H1 (cell line): ENCODE measurements around the gene PPAT. TPM values are rescaled to one million over a fixed set of nuclear protein-coding genes. Genes with fewer than 3 reads are reported as not detected.

ENCODE experiments used
- CTCF ChIA-PET: fragments of 300-600 bp; sonication (Branson Sonifier 250); formaldehyde crosslinking; loops from one replicate; lab custom pipeline; 2021; ENCODE audit not compliant: partially characterized antibody; lab: Charles Lee
- POLR2A ChIA-PET: fragments of 300-600 bp; sonication (Branson Sonifier 250); formaldehyde crosslinking; loops from one replicate; lab custom pipeline; 2021; ENCODE audit warnings: inconsistent platforms; ENCODE audit not compliant: partially characterized antibody; lab: Charles Lee
- DNase-seq, 2 experiments: peaks; one replicate each; pipeline versions ENCODE4 v3.0.0 to v3.0.0-alpha.2; 2010 to 2022; ENCODE audit warnings: low spot score in 2 of 2, low read depth in 1 of 2, mixed read lengths in 1 of 2
- FAIRE-seq: peaks from 2 replicates; lab custom pipeline; 2011; peaks lifted over from hg19 to GRCh38; lab: Jason Lieb, UNC
- H2AFZ ChIP-seq: 2 replicates; pipeline ENCODE4 v1.8.1; 2012; ENCODE audit warnings: low read length, inconsistent platforms
- H2AK5ac ChIP-seq: 2 replicates; pipeline ENCODE4 v1.6.1; 2013; ENCODE audit warnings: low read depth, low read length
- H2BK120ac ChIP-seq: replicated peaks from 2 replicates; pipeline ENCODE3; 2013; ENCODE audit warnings: low read depth, low read length, inconsistent platforms
- H2BK12ac ChIP-seq: 2 replicates; pipeline ENCODE4 v1.6.1; 2013; ENCODE audit warnings: low read depth, low read length
- H2BK15ac ChIP-seq: 2 replicates; pipeline ENCODE4 v1.6.1; 2013; ENCODE audit warnings: low read length
- H2BK20ac ChIP-seq: 2 replicates; pipeline ENCODE4 v1.6.1; 2013; ENCODE audit warnings: low read length
- H2BK5ac ChIP-seq: 2 replicates; pipeline ENCODE4 v1.6.1; 2013; ENCODE audit warnings: low read depth, low read length
- H3K14ac ChIP-seq: 2 replicates; pipeline ENCODE4 v1.6.1; 2013; ENCODE audit warnings: inconsistent platforms; ENCODE audit not compliant: insufficient read length
- H3K18ac ChIP-seq: 2 replicates; pipeline ENCODE4 v1.6.1; 2013; ENCODE audit warnings: low read length; ENCODE audit errors: extremely low read depth
- H3K23ac ChIP-seq: 2 replicates; pipeline ENCODE4 v1.6.1; 2013; ENCODE audit warnings: inconsistent platforms; ENCODE audit not compliant: insufficient read length
- H3K23me2 ChIP-seq: 2 replicates; pipeline ENCODE4 v1.6.1; 2013; ENCODE audit warnings: low read depth, low read length
- H3K27ac ChIP-seq: 2 replicates; pipeline ENCODE4 v1.6.1; 2011; ENCODE audit warnings: low read depth, low read length, inconsistent platforms
- H3K27me3 ChIP-seq, 4 experiments: replicated peaks in 1 of 4; 1 replicate in 1 of 4; 2 replicates in 3 of 4; pipeline versions ENCODE4 v1.6.1 to v1.8.1; 2011 to 2013; ENCODE audit warnings: low read length in 3 of 4, mild to moderate bottlenecking in 3 of 4, inconsistent platforms in 2 of 4, mixed read lengths in 2 of 4, moderate library complexity in 1 of 4; ENCODE audit not compliant: control insufficient read depth in 3 of 4, insufficient read depth in 3 of 4; ENCODE audit errors: extremely low read depth in 1 of 4
- H3K36me3 ChIP-seq, 4 experiments: 2 replicates each; pipeline versions ENCODE4 v1.6.1 to v1.8.1; 2011 to 2013; ENCODE audit warnings: mild to moderate bottlenecking in 4 of 4, low read length in 3 of 4, moderate library complexity in 2 of 4, control low read depth in 1 of 4, inconsistent platforms in 1 of 4; ENCODE audit not compliant: insufficient read depth in 4 of 4, control insufficient read depth in 2 of 4
- H3K4ac ChIP-seq: replicated peaks from 2 replicates; pipeline ENCODE3; 2013; ENCODE audit warnings: low read length, low read depth, mixed read lengths, inconsistent platforms; ENCODE audit not compliant: insufficient read length
- H3K4me1 ChIP-seq, 4 experiments: replicated peaks in 1 of 4; 1 replicate in 1 of 4; 2 replicates in 3 of 4; pipeline versions ENCODE4 v1.6.1 to v1.8.1; 2011 to 2013; ENCODE audit warnings: low read length in 3 of 4, inconsistent platforms in 2 of 4, mixed read lengths in 1 of 4; ENCODE audit not compliant: insufficient read depth in 4 of 4, control insufficient read depth in 3 of 4
- H3K4me2 ChIP-seq, 2 experiments: 2 replicates each; pipeline versions ENCODE4 v1.6.1 to v1.8.1; 2011 to 2013; ENCODE audit warnings: low read depth in 2 of 2, low read length in 2 of 2, control low read depth in 1 of 2, inconsistent platforms in 1 of 2, mild to moderate bottlenecking in 1 of 2; ENCODE audit not compliant: insufficient read depth in 1 of 2
- H3K4me3 ChIP-seq, 4 experiments: fragments of 200-600, 300-600 bp in 1 of 4; sonication (generic), shearing (Covaris generic), sonication (Bioruptor Twin) in 1 of 4; 2 replicates each; pipeline versions ENCODE4 v1.5.1 to v1.8.1; 2011 to 2016; ENCODE audit warnings: low read length in 4 of 4, low read depth in 3 of 4, control low read depth in 2 of 4, inconsistent platforms in 2 of 4, mild to moderate bottlenecking in 2 of 4, mixed read lengths in 1 of 4, moderate library complexity in 1 of 4; ENCODE audit not compliant: insufficient read depth in 2 of 4; ENCODE audit errors: extremely low read depth in 1 of 4
- H3K56ac ChIP-seq: replicated peaks from 2 replicates; pipeline ENCODE3; 2013; ENCODE audit warnings: low read depth, mild to moderate bottlenecking, mixed read lengths, low read length, inconsistent platforms; ENCODE audit not compliant: insufficient read length
- H3K79me1 ChIP-seq: 2 replicates; pipeline ENCODE4 v1.6.1; 2013; ENCODE audit warnings: low read depth, low read length, control low read depth
- H3K79me2 ChIP-seq, 2 experiments: 2 replicates each; pipeline versions ENCODE4 v1.6.1 to v1.8.1; 2012 to 2013; ENCODE audit warnings: low read length in 2 of 2, mild to moderate bottlenecking in 2 of 2, inconsistent platforms in 1 of 2; ENCODE audit not compliant: insufficient read depth in 2 of 2, control insufficient read depth in 1 of 2
- H3K9ac ChIP-seq, 4 experiments: replicated peaks in 1 of 4; 1 replicate in 1 of 4; 2 replicates in 3 of 4; pipeline versions ENCODE4 v1.6.1 to v1.8.1; 2011 to 2013; ENCODE audit warnings: low read depth in 3 of 4, low read length in 3 of 4, control low read depth in 2 of 4, mild to moderate bottlenecking in 2 of 4, moderate library complexity in 2 of 4, inconsistent platforms in 1 of 4; ENCODE audit errors: extremely low read depth in 1 of 4
- H3K9me3 ChIP-seq, 2 experiments: 2 replicates each; pipeline versions ENCODE4 v1.6.1 to v1.8.1; 2012 to 2013; ENCODE audit warnings: mild to moderate bottlenecking in 2 of 2, moderate library complexity in 2 of 2, control low read depth in 1 of 2, inconsistent platforms in 1 of 2, low read depth in 1 of 2, low read length in 1 of 2, mixed read lengths in 1 of 2; ENCODE audit not compliant: insufficient read depth in 2 of 2
- H4K20me1 ChIP-seq, 2 experiments: replicated peaks in 1 of 2; 2 replicates each; pipeline versions ENCODE3 to v1.8.1; 2011 to 2013; ENCODE audit warnings: inconsistent platforms in 2 of 2, low read length in 2 of 2, mild to moderate bottlenecking in 1 of 2; ENCODE audit not compliant: insufficient read depth in 2 of 2, control insufficient read depth in 1 of 2
- H4K5ac ChIP-seq: 2 replicates; pipeline ENCODE4 v1.6.1; 2013; ENCODE audit warnings: low read length, low read depth, mixed read lengths, inconsistent platforms; ENCODE audit not compliant: insufficient read length
- H4K8ac ChIP-seq: 2 replicates; pipeline ENCODE4 v1.8.0; 2013; ENCODE audit warnings: mild to moderate bottlenecking, moderate library complexity, low read length, inconsistent platforms; ENCODE audit not compliant: insufficient read depth; ENCODE audit errors: extremely low read depth
- H4K91ac ChIP-seq: replicated peaks from 2 replicates; pipeline ENCODE3; 2013; ENCODE audit warnings: low read length, mixed read lengths, inconsistent platforms; ENCODE audit not compliant: insufficient read length
- WGBS, 2 experiments: shearing (Covaris generic) in 1 of 2; methylation state at CpG; one replicate each; pipeline versions ENCODE4 v1.1.6 to v1.1.7; 2013 to 2015; ENCODE audit warnings: low lambda C conversion rate in 2 of 2, mixed read lengths in 2 of 2, inconsistent platforms in 1 of 2, low coverage in 1 of 2, missing lambda C conversion rate in 1 of 2; ENCODE audit not compliant: insufficient replicate concordance in 2 of 2, insufficient coverage in 1 of 2, insufficient read length in 1 of 2; ENCODE audit errors: extremely low coverage in 1 of 2, missing lambda C conversion rate in 1 of 2; 5-methylcytosine and 5-hydroxymethylcytosine counted together
- polyA plus RNA-seq, 7 experiments: library from polyadenylated mRNA; depleted of rRNA in 3 of 7; stranded (reverse) in 5 of 7; unstranded in 2 of 7; fragments of >200 nt in 5 of 7; fragments of 200-250 nt in 2 of 7; gene quantifications; 1 replicate in 5 of 7; 2 replicates in 1 of 7; 4 replicates in 1 of 7; pipeline versions ENCODE4 v1.2.1 to v1.2.3, GENCODE V29; 2011 to 2013; ENCODE audit warnings: missing spikeins in 2 of 7, mixed read lengths in 2 of 7
- total RNA-seq: library from RNA; stranded (reverse); fragmentation: NEBNext Ultra II Directional; extraction: Animal tissue kit (Norgen Biotek cat#: 25700); gene quantifications from 2 replicates; pipeline ENCODE4 v1.2.1, GENCODE V29; 2021

Gene PPAT
- total and polyA plus RNA-seq, 2 of the 8 experiments (the other 6 are each of a cell fraction or from before 2014, with no cell fraction given), result 24.5 to 104 TPM

- H4K20me1 ChIP-seq, result peaks cover 0 to 3% of the 10 kb centered on the region in 2 experiments
- no peak overlapping the region for H3K56ac ChIP-seq
- H3K18ac ChIP-seq, result no peak overlapping the region
- no peak overlapping the region for H2AFZ ChIP-seq
- H2BK120ac ChIP-seq, result no peak overlapping the region
- no peak overlapping the region for H3K4me3 ChIP-seq
- H3K23me2 ChIP-seq, result no peaks in the 10 kb centered on the region
- no peaks in the 10 kb centered on the region for H3K79me1 ChIP-seq
- ChIA-PET POLR2A (interaction anchor here (0.6 to 1.3 kb wide), 3 partner anchors 9 to 532 kb away, joined by 3 read pairs; no protein-coding TSS in a partner anchor), CTCF (no interaction called here)
- no peak overlapping the region for H3K14ac ChIP-seq
- H3K27ac ChIP-seq, result no peak overlapping the region
- no peak overlapping the region for H2BK12ac ChIP-seq
- H3K4me2 ChIP-seq, result no peak overlapping the region
- no peaks in the 10 kb centered on the region for H3K4me1 ChIP-seq
- H2BK20ac ChIP-seq, result no peak overlapping the region
- no peak overlapping the region for H2BK5ac ChIP-seq
- H4K5ac ChIP-seq, result no peak overlapping the region
- H3K9me3 ChIP-seq, result no peaks in the 10 kb centered on the region
- no peak overlapping the region for H3K9ac ChIP-seq
- H3K4ac ChIP-seq, result no peak overlapping the region
- H3K27me3 ChIP-seq, result no peaks in the 10 kb centered on the region
- peaks cover 9 to 80% (median 48%) of the 10 kb centered on the region in 4 experiments; a peak in 7 of 8 replicates for H3K36me3 ChIP-seq
- no peak overlapping the region for H3K23ac ChIP-seq
- H3K79me2 ChIP-seq, result no peaks in the 10 kb centered on the region
- H4K8ac ChIP-seq, result no peak overlapping the region
- DNase-seq (no peak), FAIRE-seq (no peak)
- WGBS, 2 experiments, result 90% methylated on average over 2 of the region's 2 CpGs; no CpG with 5 or more reads in 1 of the 2 experiments
- H2AK5ac ChIP-seq, result no peak overlapping the region
- no peak overlapping the region for H4K91ac ChIP-seq
- H2BK15ac ChIP-seq, result no peak overlapping the region
Measured at GRCh38 chr4:56475917-56476316, 40.5 kb upstream of the PPAT start.
